HCT116 (cell line): ENCODE measurements around the gene B3GALNT2.

ENCODE experiments used
- CBX3 ChIP-seq: IDR thresholded peaks from 2 replicates; pipeline ENCODE4 v1.6.1; 2012; ENCODE audit warnings: low read depth
- CEBPB ChIP-seq: IDR thresholded peaks from 2 replicates; pipeline ENCODE4 v1.6.1; 2012; ENCODE audit warnings: low read depth
- EZH2phosphoT487 ChIP-seq: fragments of 200-600 bp; IDR thresholded peaks from 2 replicates; pipeline ENCODE4 v1.6.1; 2018; ENCODE audit warnings: antibody characterized with exemption, borderline replicate concordance
- JUND ChIP-seq: IDR thresholded peaks from 2 replicates; pipeline ENCODE4 v1.6.1; 2012
- POLR2AphosphoS5 ChIP-seq: IDR thresholded peaks from 2 replicates; pipeline ENCODE4 v1.6.1; 2011; ENCODE audit warnings: mild to moderate bottlenecking, low read depth, low read length, moderate library complexity
- RAD21 ChIP-seq: IDR thresholded peaks from 2 replicates; pipeline ENCODE4 v1.6.1; 2012; ENCODE audit warnings: low read depth, mild to moderate bottlenecking
- REST ChIP-seq: IDR thresholded peaks from 2 replicates; pipeline ENCODE4 v1.6.1; 2012; ENCODE audit warnings: low read depth
- SIN3A ChIP-seq: IDR thresholded peaks from 2 replicates; pipeline ENCODE4 v1.6.1; 2012; ENCODE audit warnings: low read depth
- ZNF274 ChIP-seq: fragments of 200-500 bp; sonication (Bioruptor generic); IDR thresholded peaks from 2 replicates; pipeline ENCODE4 v1.6.1; 2014; ENCODE audit warnings: mild to moderate bottlenecking, low read depth, low read length, inconsistent platforms
- TF ChIP-seq, protein P1 (sequence below), 3 experiments: fragments of 200-600 bp in 1 of 3; sonication (generic) in 1 of 3; IDR thresholded peaks in 2 of 3; conservative IDR thresholded peaks in 1 of 3; 2 replicates each; pipeline ENCODE4 v1.5.1; 2012 to 2017; ENCODE audit warnings: low read depth in 2 of 3, low read length in 2 of 3, antibody characterized with exemption in 1 of 3, borderline replicate concordance in 1 of 3, control low read depth in 1 of 3, mild to moderate bottlenecking in 1 of 3, mixed read lengths in 1 of 3, mixed run types in 1 of 3, moderate library complexity in 1 of 3; ENCODE audit not compliant: insufficient read depth in 1 of 3
- TF ChIP-seq, protein P2 (sequence below): IDR thresholded peaks from 2 replicates; pipeline ENCODE4 v1.6.1; 2012

DNA sequence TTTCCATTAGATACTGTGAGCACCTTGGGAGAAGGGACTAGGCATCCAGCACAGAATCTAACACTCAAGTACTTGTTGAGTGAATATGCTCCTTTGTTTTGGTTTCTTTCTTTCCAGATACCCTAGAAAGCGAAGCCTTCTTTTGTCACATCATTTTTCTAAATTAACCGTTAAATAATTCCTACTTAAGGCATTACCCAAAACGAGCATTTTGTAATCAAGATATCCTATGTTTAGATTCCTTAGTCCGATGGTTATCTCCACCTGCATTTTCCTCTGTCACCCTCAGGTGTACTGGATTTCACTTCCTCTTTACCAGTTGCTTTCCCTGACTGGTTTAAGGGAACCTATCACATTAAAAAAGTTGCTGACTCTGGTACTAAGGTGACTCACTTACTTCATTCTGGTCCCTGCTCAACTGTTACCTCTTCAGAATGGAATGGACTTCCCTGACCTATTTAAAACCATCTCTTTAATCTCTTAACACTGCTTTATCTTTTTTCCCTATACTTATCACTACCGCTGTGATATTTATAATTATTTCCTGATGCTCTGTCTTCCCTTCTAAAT is 3.2 kb downstream of the B3GALNT2 start:
- TF ChIP-seq CEBPB = no peak
- TF ChIP-seq CBX3 = no peak
- TF ChIP-seq, protein P1, sequence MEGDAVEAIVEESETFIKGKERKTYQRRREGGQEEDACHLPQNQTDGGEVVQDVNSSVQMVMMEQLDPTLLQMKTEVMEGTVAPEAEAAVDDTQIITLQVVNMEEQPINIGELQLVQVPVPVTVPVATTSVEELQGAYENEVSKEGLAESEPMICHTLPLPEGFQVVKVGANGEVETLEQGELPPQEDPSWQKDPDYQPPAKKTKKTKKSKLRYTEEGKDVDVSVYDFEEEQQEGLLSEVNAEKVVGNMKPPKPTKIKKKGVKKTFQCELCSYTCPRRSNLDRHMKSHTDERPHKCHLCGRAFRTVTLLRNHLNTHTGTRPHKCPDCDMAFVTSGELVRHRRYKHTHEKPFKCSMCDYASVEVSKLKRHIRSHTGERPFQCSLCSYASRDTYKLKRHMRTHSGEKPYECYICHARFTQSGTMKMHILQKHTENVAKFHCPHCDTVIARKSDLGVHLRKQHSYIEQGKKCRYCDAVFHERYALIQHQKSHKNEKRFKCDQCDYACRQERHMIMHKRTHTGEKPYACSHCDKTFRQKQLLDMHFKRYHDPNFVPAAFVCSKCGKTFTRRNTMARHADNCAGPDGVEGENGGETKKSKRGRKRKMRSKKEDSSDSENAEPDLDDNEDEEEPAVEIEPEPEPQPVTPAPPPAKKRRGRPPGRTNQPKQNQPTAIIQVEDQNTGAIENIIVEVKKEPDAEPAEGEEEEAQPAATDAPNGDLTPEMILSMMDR (IDR thresholded peaks at IDR 0.05 in 2 of 3, conservative IDR thresholded peaks at IDR 0.05 in 1 of 3; ENCODE audit: borderline replicate concordance in 1 of 3, insufficient read depth in 1 of 3, low read depth in 2 of 3, low read length in 2 of 3) = no peak
- no peak for TF ChIP-seq ZNF274
- no peak for TF ChIP-seq RAD21
- TF ChIP-seq REST = no peak
- TF ChIP-seq EZH2phosphoT487 = no peak
- TF ChIP-seq, protein P2, sequence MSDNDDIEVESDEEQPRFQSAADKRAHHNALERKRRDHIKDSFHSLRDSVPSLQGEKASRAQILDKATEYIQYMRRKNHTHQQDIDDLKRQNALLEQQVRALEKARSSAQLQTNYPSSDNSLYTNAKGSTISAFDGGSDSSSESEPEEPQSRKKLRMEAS = no peak
- no peak for TF ChIP-seq POLR2AphosphoS5
- no peak for TF ChIP-seq JUND
- no peak for TF ChIP-seq SIN3A
